ENCODE measurements around the gene GPSM1.
A peak's percentile ranks its signal among the peaks of the same experiment; 100 is the strongest.

GPSM1 gene

GRCh38 chr9:136304981-136305380 lies 22.4 kb upstream of the GPSM1 start:
- DNase-seq (ENCODE audit: low read depth): no peak

GRCh38 chr9:136305804-136306203 lies 21.5 kb upstream of the GPSM1 start:
- no peak for DNase-seq (ENCODE audit: low read depth)

GRCh38 chr9:136306211-136307208 lies 20.8 kb upstream of the GPSM1 start:
- DNase-seq (ENCODE audit: low read depth): no peak

GRCh38 chr9:136307215-136307750 lies 20.1 kb upstream of the GPSM1 start:
- no peak for DNase-seq (ENCODE audit: low read depth)

DNA sequence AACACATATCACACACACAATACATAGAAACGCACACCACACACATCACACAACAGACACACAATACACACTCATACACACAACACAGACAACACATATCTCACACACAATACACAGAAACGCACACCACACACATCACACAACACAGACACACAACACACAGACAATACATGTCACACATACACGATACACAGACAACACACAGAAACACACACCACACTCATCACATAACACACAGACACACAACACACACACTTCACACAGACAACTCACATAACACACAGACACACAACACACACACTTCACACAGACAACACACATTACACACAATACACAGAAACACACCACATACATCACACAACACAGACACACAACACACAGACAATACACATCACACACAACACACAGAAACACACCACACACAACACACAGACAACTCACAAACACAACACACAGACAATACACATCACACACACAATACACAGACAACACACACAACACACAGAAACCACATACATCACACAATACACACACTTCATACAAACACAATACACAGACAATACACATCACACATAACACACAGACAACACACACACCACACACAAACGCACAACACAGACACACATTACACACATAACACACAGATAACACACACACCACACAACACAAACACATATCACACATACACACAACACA lies 19.2 kb upstream of the GPSM1 start:
- DNase-seq (ENCODE audit: low read depth): no peak

- no peak for DNase-seq (ENCODE audit: low read depth)
These were observed 18.7 kb upstream of the GPSM1 start for GRCh38 chr9:136308702-136309053.

DNA sequence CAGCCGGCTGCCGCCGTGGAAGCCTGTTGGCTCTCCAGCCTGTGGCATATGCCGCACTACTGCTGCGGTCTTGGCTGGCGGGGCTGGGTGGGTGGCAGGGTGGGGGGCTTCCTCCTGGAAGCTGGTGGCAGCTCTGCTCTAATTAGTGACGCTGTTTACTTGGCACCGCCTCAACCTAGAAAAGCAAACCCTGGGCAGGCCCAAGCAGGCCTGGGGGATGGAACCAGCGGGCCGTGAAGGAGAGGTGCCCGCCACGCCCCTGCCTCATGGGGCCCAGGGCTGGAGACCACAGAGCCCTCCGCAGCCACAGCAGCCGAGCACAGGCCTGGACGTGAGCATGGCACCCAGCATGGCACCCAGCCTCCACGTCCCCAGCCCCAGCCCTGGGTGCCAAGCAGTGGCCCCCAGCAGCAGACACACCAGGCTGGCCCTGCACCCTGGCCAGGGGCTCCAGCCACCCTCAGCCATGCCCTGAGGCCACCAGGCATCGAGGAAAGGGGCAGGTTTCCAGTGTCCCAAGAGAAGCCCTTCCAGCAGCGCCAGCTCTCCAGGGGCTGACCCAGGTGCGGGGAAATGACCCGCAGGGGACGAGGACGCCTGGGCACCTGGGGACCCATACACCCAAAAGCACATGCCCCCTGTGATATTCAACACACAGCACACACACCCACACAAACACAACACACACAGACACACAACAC lies 18.1 kb upstream of the GPSM1 start:
- no peak for DNase-seq (ENCODE audit: low read depth)

DNA sequence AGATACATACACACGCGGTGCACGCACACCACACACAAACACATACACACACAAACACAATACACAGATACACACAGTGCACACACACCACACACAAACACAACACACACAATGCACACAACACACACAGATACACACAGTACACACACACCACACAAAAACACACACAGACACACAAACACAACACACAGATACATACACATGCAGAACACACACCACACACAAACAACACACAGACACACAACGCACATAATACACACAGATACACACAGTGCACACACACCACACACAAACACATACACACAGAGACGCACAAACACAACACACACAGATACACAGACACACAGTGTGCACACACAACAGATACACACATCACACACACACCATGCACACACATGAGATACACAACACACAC lies 17.5 kb upstream of the GPSM1 start:
- no peak for DNase-seq (ENCODE audit: low read depth)

DNA sequence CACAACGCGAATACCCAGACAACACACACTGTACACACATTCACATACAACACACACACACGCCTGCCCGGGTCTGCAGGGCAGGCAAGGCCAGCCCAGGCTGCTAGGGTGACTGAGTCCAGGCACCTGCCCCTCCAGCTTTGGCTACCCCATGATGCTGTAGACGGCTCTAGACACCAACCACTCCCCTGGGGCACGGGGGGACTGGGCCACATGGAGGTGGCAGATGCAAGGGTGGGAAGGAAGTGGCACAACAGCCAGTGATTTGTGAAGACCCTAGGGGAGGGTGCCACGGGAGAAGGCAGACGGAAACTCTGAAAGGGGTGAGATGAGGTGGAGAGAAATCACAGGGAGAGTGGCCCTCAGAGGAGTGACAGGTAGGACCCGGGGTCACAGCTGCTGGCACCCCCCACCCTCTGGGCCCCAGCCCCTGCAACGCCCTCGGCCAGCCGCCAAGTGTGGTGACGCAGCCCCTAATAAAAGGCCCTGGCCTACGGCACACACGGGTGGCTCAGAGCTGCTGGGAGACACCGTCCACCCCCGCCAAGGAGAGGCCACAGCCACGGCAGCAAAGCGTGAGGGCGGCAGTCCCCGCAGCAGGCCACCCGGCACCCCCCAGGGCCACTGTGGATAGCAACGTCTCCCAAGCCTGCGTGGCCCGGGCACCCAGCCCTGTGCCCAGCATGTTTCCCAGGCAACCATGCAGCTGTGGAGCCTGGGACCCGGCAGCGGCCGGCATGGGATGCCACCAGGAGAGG lies 16.9 kb upstream of the GPSM1 start:
- no peak for DNase-seq (ENCODE audit: low read depth)

- no peak for DNase-seq (ENCODE audit: low read depth)
These were observed 16.0 kb upstream of the GPSM1 start for GRCh38 chr9:136311051-136312008.

DNA sequence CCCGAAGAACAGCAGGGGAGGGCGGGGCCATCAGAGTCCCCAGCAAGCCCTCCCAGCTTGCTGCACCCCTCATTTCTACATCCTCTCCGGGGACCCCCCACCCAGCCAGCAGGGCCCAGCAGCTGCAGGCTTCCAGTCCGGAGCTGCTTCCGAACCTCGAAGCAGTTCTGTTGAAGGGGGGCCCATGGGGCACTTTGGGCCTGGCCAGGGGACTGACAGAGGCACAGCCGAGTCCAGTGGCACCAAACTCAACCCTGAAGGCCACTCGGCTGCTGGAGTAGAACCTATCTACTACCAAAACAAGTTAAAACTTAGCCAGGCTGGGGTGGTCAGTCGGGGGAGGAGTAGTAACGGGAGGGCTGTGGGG lies 15.3 kb upstream of the GPSM1 start:
- DNase-seq (ENCODE audit: low read depth): no peak

DNA sequence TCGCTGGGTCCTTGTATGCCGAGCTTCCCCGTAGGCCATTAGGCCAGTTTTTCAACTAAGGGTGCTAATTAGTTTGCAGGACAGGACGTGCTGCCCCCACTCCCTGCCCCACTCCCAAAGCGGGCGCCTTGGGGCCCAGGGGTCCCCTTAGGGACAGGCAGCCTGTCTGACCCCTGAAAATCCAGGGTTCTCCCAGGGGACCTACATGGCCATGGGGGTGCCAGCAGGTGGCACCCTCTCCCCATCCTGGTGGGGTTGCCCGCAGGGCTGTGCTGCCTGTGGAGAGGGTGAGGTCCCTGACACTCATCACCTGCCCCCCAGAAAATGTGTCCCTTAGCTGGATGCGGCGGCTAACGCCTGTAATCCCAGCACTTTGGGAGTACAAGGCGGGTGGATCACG lies 14.9 kb upstream of the GPSM1 start:
- peak; percentile 28 for DNase-seq (ENCODE audit: low read depth)

GRCh38 chr9:136313111-136314055 lies 14.0 kb upstream of the GPSM1 start:
- no peak for DNase-seq (ENCODE audit: low read depth)

GRCh38 chr9:136314056-136314416 lies 13.3 kb upstream of the GPSM1 start:
- no peak for DNase-seq (ENCODE audit: low read depth)

- DNase-seq (ENCODE audit: low read depth): no peak
These were observed 12.4 kb upstream of the GPSM1 start for GRCh38 chr9:136314944-136315343.

- DNase-seq (ENCODE audit: low read depth): no peak
These were observed 11.0 kb upstream of the GPSM1 start for GRCh38 chr9:136316271-136316751.

- no peak for DNase-seq (ENCODE audit: low read depth)
These were observed 10.3 kb upstream of the GPSM1 start for GRCh38 chr9:136316896-136317676.

DNA sequence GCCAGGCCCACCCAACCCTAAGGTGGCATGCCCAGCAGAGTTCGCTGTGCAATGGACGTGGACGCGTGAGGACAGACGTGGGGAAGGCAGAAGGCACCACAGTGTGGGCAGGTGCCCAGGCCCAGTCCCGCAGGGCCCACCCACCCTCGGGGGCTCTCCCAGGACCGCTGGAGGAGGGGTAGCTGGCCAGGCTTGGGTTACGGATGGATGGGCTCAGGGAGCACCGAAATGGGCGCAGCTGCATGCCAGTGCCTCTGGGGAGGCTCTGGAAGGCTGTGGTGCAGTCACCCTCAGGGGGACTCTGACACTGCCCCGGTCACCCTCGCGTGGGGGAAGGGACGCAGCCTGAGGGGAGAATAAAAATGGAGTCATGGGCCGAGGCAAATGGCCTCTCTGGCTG lies 9.6 kb upstream of the GPSM1 start:
- no peak for DNase-seq (ENCODE audit: low read depth)
